HG03439 (cell line): ENCODE measurements around the gene CORO1A.
"Not testable (repeated sequence)": the region's sequence is repeated elsewhere in the genome, so short reads cannot be mapped to it uniquely, and the experiment has no call there.

Source experiments
- ATAC-seq: cut with Tn5 transposase; IDR thresholded peaks from one replicate; pipeline ENCODE4 v1.9.1; 2021; ENCODE audit warnings: mild to moderate bottlenecking, moderate library complexity; ENCODE audit not compliant: unreplicated experiment

Gene CORO1A

DNA sequence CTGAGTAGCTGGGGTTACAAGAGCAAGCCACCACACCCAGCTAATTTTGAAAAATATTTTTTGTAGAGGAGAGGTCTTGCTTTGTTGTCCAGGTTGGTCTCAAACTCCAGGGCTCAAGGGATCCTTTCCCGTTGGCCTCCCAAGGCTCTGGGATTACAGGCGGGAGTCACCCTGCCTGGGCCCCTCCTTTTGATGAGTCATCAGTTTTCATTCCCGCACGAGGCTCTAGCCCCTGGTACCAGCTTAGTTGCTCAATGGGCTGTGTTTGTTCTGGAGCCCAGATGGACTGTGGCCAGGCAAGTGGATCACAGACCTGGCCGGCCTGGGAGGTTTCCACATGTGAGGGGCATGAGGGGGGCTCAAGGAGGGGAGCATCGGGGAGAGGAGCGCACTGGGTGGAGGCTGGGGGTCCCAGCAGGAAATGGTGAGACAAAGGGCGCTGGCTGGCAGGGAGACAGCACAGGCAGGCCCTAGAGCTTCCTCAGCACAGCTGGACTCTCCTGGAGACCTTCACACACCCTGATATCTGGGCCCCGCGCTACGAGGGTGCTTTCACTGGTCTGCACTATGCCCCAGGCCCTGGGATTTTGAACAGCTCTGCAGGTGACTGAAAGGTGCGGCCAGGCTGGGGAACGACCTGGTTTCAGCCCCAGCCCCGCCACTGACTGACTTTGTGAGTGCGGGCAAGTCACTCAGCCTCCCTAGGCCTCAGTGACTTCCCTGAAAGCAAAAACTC lies 16.4 kb downstream of the CORO1A start:
- not testable (repeated sequence) for ATAC-seq

DNA sequence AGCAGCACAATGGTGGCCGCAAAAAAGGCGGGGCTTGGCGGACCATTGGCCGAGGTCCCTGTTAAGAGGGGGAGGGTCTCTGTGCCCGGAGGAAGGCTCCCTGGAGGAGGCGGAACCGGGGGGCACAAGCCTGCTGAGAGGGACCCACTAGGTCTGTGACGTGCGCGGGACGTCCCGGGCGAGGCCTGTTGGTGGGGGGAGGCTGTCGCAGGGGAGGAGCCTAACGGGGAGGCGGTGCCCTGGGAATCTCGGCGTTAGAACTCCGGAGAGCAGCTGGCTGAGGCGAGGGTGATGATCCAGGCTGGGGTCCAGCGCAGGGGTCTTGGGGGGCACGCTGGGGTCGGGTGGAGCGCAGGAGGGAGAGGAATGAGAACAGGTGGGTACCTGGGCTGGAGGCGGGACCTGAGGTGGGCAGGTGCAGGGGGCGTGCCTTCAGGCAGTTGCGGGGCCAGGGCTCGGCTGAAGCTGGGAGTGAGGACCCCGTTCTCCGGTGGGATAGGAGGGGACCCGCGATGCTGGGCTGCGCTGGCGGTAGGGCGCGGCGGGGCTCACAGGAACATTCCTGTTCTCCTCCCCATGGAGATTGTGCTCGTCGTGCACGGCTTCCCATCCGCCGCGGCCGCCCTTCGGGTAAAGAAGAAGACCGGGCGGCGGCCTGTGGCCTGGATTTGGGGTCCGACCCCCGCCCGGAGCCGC lies 22.3 kb downstream of the CORO1A start:
- not testable (repeated sequence) for ATAC-seq

DNA sequence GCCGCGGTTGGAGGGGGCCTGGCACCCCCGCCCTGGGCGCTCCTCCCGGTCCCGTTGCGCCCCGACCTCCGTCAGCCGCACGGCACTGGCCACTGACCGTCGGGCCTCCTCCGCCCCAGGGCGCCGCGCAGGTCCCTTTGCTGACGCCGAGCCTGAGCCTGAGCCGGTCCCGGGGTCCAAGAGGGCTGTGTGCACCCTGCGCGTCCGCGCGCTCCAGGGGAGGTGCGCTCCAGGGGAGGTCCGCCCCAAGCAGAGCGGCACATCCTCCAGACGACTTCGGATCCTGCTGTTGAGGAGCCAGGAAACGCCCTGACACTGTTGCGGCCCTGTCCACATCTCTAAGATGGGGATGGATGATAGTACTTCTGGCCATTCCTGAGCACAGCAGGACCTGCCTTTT lies 22.9 kb downstream of the CORO1A start:
- ATAC-seq, result not testable (repeated sequence)

DNA sequence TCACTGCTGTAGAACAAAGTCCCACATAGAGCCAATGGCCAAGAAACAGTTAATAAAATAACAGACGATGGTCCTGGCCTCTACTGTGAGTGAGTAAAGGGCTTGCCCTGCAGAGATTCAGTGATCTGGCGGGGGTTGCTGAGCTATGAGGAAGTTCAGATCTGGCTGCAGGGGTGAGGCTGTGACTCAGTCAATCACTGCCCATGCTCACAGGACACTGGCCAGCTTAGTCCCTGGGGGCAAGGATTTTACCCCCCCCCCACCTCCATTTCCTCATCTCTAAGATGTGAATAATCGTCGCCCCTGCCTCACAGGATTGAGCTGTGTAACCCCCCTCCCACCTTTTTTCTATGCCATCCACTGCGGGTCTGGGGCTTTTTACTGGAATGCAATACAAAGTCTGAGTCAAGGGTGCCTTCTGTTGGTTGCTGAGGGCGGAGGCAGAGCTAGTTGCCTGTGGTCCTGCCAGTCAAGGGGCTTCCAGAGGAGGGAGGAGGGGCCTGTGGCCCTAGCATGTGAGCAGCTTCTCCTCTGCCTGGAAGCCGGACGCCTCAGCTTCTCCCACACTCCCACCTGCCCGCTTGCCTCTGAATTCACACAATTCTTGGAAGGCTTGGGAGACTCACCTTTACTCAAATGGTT lies 23.8 kb downstream of the CORO1A start:
- ATAC-seq, result not testable (repeated sequence)

DNA sequence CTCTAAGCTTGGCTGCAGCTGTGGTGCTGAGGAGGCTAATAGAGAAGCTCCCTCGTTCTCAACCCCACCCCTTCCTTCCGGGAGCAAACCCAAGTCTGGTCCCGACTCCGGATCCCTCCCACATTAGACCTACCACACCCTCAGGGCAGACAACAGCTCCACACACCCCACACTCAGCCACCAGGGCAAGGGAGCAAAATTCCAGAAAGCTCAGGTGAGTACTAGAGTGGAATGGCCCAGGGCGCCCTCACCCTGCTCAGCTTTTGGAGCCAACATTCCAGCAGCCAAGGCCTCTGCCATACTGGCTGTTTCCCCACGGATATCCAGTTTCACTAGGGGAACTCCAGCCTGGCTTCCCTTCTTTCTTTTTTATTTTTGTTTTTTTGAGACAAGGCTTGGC lies 25.6 kb downstream of the CORO1A start:
- ATAC-seq, result not testable (repeated sequence)

DNA sequence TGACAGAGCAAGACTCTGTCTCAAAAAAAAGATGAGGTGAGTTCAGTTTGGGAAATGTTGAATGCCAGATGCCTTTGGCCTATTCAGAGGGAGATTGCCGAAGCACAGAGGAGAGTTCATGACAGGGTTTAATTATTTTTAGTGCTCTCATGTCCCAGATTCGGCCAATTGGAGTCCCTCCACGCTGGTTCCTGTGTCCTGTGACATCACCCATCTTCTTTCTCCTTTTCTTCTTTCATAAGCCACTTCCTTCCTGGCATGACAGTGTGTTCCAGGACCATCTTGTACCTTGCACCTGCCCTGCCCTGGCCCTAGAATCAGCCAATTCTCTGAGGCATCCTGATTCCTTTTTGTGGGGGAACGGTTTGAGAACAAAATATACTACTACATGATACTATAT lies 28.0 kb downstream of the CORO1A start:
- ATAC-seq, result not testable (repeated sequence)

DNA sequence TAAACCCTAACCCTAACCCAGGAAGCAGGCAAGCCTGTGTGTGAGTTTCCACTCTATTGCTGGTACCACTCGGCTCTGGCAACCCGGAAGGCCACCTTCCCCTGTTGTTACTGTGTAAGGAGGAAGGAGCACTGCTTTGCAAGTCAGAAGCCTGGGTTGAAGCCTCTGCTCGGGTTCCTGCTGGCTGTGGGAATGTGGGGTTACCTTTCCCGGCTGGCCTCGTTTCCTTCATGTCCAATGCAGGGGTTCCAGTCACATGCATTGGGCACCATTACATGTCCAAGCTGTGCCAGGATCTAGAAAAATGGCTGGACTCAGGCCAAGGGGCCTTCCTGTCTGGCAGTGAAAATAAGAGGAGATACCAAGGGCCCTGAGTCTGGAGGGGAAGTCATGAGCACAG lies 33.7 kb downstream of the CORO1A start:
- not testable (repeated sequence) for ATAC-seq
